Immature natural killer cell (primary cell): ENCODE data around the gene SERPING1. TPM values are rescaled to one million over a fixed set of nuclear protein-coding genes. Genes with fewer than 3 reads are reported as not detected.

Source experiments
- DNase-seq, 3 donors: peaks; one replicate each; pipeline ENCODE4 v3.0.0; 2022; ENCODE audit warnings: mixed read lengths in 1 of 3
- H3K27ac Mint-ChIP-seq, 6 donors: one replicate each; pipeline ENCODE4 v1.8.0; 2020; ENCODE audit warnings: mixed read lengths in 6 of 6, mild to moderate bottlenecking in 5 of 6, inconsistent platforms in 4 of 6, moderate library complexity in 3 of 6
- H3K27me3 Mint-ChIP-seq, 3 donors: one replicate each; pipeline ENCODE4 v1.8.0; 2020 to 2021; ENCODE audit warnings: low read depth in 3 of 3, mild to moderate bottlenecking in 3 of 3, mixed read lengths in 3 of 3, moderate library complexity in 3 of 3, inconsistent platforms in 1 of 3
- H3K36me3 Mint-ChIP-seq, 3 donors: one replicate each; pipeline ENCODE4 v1.8.0; 2020; ENCODE audit warnings: mixed read lengths in 3 of 3, inconsistent platforms in 2 of 3, mild to moderate bottlenecking in 2 of 3
- H3K4me1 Mint-ChIP-seq, 2 donors: one replicate each; pipeline ENCODE4 v1.8.0; 2020; ENCODE audit warnings: inconsistent platforms in 2 of 2, mild to moderate bottlenecking in 2 of 2, mixed read lengths in 2 of 2, moderate library complexity in 1 of 2
- H3K4me3 Mint-ChIP-seq, 5 donors: one replicate each; pipeline ENCODE4 v1.8.0; 2020; ENCODE audit warnings: mild to moderate bottlenecking in 5 of 5, mixed read lengths in 5 of 5, inconsistent platforms in 3 of 5, moderate library complexity in 3 of 5
- H3K9me3 Mint-ChIP-seq, 6 donors: one replicate each; pipeline ENCODE4 v1.8.0; 2020; ENCODE audit warnings: mild to moderate bottlenecking in 6 of 6, mixed read lengths in 6 of 6, inconsistent platforms in 4 of 6, moderate library complexity in 3 of 6
- polyA plus RNA-seq, 3 donors: library from polyadenylated mRNA; unstranded; fragments of 300-500 nt; fragmentation: Illumina TruSeq; gene quantifications; one replicate each; pipeline ENCODE4 v1.2.3, GENCODE V29; 2021

SERPING1 gene
- polyA plus RNA-seq, 3 donors from 2014 or later: 0.71 TPM; not detected in 2

DNA sequence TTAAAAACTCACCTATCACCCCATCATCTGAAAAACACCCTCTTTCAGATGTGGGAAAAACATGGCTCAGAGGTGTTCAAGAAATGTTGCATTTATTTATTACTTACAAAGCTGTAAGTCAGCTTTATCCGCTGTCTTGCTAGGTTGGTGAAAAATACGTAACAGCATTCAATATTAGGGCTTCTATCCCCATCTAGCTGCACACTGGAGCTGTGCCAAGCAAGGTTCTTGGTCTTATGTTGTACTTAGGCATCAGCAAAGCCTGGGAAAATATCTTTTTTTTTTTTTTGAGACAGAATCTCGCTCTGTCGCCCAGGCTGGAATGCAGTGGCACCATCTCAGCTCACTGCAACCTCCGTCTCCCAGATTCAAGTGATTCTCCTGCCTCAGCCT lies 7.5 kb downstream of the SERPING1 start:
- Mint-ChIP-seq H3K4me1 (peaks cover 9 to 14% of the 10 kb centered on the region in 2 donors), H3K4me3 (no peak overlapping the region), H3K9me3 (peaks cover 0 to 1% (median 0%) of the 10 kb centered on the region in 6 donors), H3K27ac (no peak overlapping the region), H3K27me3 (peaks cover 2 to 6% (median 4%) of the 10 kb centered on the region in 3 donors), H3K36me3 (no peaks in the 10 kb centered on the region)
- DNase-seq: no peak

DNA sequence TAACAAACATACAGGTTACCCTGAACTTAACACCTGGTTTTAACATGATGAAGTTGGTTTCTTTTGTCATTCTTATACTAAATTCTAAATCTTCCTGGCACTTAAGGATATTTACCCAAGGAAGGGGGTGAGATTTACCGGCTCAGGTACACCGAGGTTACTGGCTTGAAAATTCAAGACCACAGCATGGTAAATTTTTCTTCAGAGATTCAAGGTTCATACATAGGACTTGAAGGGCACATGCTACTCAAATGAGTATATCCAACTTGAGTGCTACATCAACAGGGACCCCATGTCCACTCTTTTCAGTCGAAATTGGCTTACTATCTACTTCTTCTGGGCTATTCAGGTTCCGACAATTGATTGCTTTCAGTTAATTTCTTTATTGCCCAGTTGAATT lies 12.7 kb downstream of the SERPING1 start:
- Mint-ChIP-seq H3K4me3 (no peak overlapping the region), H3K27ac (no peak overlapping the region), H3K27me3 (peaks cover 0 to 17% (median 10%) of the 10 kb centered on the region in 3 donors), H3K9me3 (no peaks in the 10 kb centered on the region), H3K4me1 (peaks cover 0 to 3% of the 10 kb centered on the region in 2 donors), H3K36me3 (no peaks in the 10 kb centered on the region)
- DNase-seq: no peak

DNA sequence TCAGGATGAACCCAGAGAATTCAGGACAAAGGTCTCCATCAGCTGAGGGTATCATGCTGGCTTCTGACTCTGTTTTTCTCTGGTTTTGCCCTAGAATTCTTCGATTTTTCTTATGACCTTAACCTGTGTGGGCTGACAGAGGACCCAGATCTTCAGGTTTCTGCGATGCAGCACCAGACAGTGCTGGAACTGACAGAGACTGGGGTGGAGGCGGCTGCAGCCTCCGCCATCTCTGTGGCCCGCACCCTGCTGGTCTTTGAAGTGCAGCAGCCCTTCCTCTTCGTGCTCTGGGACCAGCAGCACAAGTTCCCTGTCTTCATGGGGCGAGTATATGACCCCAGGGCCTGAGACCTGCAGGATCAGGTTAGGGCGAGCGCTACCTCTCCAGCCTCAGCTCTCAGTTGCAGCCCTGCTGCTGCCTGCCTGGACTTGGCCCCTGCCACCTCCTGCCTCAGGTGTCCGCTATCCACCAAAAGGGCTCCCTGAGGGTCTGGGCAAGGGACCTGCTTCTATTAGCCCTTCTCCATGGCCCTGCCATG lies 16.8 kb downstream of the SERPING1 start:
- no peaks in the 10 kb centered on the region for H3K36me3 Mint-ChIP-seq
- H3K9me3 Mint-ChIP-seq: peaks cover 0 to 3% (median 2%) of the 10 kb centered on the region in 6 donors
- peaks cover 0 to 22% (median 10%) of the 10 kb centered on the region in 3 donors for H3K27me3 Mint-ChIP-seq
- no peak overlapping the region for H3K4me3 Mint-ChIP-seq
- H3K4me1 Mint-ChIP-seq: no peaks in the 10 kb centered on the region
- H3K27ac Mint-ChIP-seq: no peak overlapping the region
- no peak for DNase-seq

DNA sequence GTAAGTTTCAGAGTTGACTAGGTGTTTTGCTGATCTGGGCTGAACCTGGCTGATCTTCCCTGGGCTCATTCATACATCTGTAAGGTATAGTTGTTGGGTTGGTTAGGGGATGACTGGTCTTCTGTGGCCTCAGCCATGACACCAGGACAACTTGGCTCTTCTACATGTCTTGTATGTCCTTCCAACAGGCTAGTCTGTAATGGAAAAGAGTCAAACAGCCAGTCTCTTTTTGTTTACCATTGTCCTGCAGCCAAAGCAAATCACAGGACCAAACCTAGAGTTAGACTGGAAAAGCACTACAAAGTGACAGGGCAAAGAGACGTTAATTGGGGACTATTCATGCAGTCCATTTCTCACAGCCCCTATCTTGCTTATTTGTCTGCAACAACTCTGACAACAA lies 17.8 kb downstream of the SERPING1 start:
- H3K4me1 Mint-ChIP-seq: no peaks in the 10 kb centered on the region
- H3K36me3 Mint-ChIP-seq: no peaks in the 10 kb centered on the region
- DNase-seq: no peak
- no peak overlapping the region for H3K27ac Mint-ChIP-seq
- no peak overlapping the region for H3K4me3 Mint-ChIP-seq
- peaks cover 0 to 9% (median 3%) of the 10 kb centered on the region in 6 donors for H3K9me3 Mint-ChIP-seq
- peaks cover 0 to 22% (median 6%) of the 10 kb centered on the region in 3 donors for H3K27me3 Mint-ChIP-seq

DNA sequence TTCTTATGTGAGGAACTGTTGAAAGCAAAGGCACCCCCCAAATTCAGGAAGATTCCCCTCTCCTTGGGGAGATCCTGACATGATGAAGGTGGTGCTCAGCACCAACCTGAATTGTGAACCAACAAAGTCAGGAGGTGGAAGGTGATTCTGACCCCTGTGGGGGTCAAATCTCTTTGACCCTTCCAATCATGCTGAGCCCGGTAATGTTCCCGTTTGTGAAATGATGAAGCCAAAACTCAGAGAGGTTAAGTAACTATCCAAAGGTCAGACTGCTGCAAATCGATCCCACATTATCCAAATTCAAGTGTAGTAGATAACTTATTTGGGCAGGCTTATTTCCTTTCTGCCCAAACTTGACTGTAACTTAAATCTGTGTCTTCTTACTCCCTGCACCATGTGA lies 19.1 kb downstream of the SERPING1 start:
- H3K4me3 Mint-ChIP-seq: no peak overlapping the region
- H3K4me1 Mint-ChIP-seq: no peaks in the 10 kb centered on the region
- DNase-seq: no peak
- H3K27me3 Mint-ChIP-seq: peaks cover 0 to 22% (median 6%) of the 10 kb centered on the region in 3 donors
- peaks cover 0 to 9% (median 3%) of the 10 kb centered on the region in 6 donors for H3K9me3 Mint-ChIP-seq
- no peak overlapping the region for H3K27ac Mint-ChIP-seq
- H3K36me3 Mint-ChIP-seq: no peaks in the 10 kb centered on the region

DNA sequence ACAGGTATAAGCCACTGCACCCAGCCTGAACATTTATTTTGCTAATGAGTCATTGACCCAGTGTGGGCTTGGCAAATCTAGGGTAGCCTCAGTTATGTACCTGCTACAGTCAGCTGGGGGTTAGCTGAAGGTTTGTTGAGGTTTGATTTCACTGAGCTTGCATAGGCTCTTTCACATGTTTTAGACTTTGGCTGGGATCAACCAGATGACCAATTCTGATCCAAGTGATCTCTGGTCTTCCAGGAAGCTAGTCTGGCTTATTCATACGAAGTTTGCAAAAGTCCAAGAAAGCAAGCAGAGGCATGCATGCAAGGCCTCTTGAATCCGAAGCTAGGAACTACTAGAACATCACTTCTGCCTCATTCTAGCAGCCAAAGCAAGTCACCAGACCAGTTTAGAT lies 21.0 kb downstream of the SERPING1 start:
- no peak for DNase-seq
- Mint-ChIP-seq H3K27ac (no peak overlapping the region), H3K27me3 (peaks cover 0 to 17% (median 6%) of the 10 kb centered on the region in 3 donors), H3K4me3 (no peak overlapping the region), H3K9me3 (peaks cover 0 to 9% (median 3%) of the 10 kb centered on the region in 6 donors), H3K36me3 (no peaks in the 10 kb centered on the region), H3K4me1 (no peaks in the 10 kb centered on the region)

DNA sequence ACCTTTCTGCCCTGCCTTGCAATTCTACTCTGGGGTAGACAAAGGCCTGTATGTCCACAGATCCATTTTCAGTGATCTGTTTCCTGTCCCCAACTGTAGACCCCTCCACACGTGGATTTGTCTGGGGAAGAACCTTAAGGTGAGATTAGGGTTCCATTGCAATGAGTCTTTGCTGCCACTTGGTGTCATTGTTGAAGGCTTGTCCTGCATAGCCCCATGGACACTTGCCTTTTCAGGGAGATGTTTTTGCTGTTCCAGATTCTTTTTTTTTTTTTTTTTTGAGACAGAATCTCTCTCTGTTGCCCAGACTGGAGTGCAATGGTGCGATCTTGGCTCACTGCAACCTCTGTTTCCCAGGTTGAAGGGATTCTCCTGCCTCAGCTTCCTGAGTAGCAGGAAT lies 21.8 kb downstream of the SERPING1 start:
- DNase-seq: no peak
- Mint-ChIP-seq H3K36me3 (no peaks in the 10 kb centered on the region), H3K4me1 (no peaks in the 10 kb centered on the region), H3K27me3 (peaks cover 0 to 12% (median 5%) of the 10 kb centered on the region in 3 donors), H3K4me3 (no peak overlapping the region), H3K27ac (no peak overlapping the region), H3K9me3 (peaks cover 0 to 9% (median 3%) of the 10 kb centered on the region in 6 donors)

DNA sequence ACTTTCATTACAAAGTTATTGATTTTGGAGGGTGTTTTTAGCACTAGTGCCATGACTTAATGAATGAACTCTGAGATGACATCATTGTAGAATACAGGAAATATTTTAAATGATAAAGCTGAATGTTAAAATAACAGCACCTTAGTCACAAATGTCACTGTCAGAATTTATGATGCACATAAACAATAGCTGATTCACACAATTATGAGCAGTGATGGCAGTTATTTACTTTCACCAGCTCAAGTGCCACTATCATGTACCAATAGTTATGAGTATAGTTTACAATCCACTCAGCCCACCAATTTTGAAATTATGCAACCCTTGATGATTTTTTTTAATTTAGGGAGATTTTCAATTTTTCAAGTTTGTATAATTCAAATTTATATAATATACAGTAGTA lies 23.0 kb downstream of the SERPING1 start:
- H3K27me3 Mint-ChIP-seq: peaks cover 0 to 12% (median 2%) of the 10 kb centered on the region in 3 donors
- no peak overlapping the region for H3K4me3 Mint-ChIP-seq
- H3K4me1 Mint-ChIP-seq: no peaks in the 10 kb centered on the region
- H3K9me3 Mint-ChIP-seq: peaks cover 0 to 9% (median 3%) of the 10 kb centered on the region in 6 donors
- H3K27ac Mint-ChIP-seq: no peak overlapping the region
- DNase-seq: no peak
- no peaks in the 10 kb centered on the region for H3K36me3 Mint-ChIP-seq

DNA sequence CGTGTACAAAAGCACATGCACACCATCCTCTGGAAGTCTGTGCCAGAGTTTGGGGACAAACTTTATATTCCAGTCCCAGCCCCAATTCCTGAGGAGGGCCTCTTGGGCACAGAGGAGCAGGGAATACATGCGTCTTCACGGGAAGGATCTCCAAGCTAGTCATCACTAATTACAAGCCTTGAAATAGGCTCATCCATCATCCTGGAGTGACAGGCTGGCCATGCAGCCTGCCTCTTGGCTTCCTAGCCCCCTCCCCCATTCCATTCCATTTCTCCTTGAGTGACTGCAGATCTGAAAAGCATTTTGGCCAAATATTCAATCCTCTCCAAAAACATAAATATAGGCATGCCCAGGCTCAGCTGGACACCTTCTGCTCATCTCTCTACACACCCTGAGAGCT lies 24.8 kb downstream of the SERPING1 start:
- H3K36me3 Mint-ChIP-seq: no peaks in the 10 kb centered on the region
- peak overlapping the region in 1 of 6 donors; percentile 38 for H3K27ac Mint-ChIP-seq
- H3K4me3 Mint-ChIP-seq: no peak overlapping the region
- no peaks in the 10 kb centered on the region for H3K4me1 Mint-ChIP-seq
- no peak for DNase-seq
- peaks cover 0 to 5% (median 2%) of the 10 kb centered on the region in 3 donors for H3K27me3 Mint-ChIP-seq
- H3K9me3 Mint-ChIP-seq: peaks cover 0 to 9% (median 2%) of the 10 kb centered on the region in 6 donors

DNA sequence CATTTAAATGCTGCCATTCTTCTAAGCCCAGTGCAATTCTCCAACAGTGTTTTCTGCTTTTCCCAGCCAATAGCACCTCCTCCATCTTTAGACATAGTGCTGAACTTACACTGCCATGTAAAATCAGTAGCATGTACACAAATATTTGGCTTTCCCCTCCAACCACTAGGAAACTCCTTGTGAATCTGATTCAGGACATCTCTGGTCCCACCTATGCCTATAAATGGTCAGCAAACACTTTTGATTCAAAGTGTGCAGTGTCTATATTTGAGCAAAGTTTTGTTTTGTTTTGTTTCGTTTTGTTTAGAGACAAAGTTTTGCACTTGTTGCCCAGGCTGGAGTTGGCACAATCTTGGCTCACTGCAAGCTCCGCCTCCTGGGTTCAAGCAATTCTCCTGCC lies 27.4 kb downstream of the SERPING1 start:
- peaks cover 0 to 1% (median 0%) of the 10 kb centered on the region in 6 donors for H3K9me3 Mint-ChIP-seq
- DNase-seq: no peak
- H3K4me1 Mint-ChIP-seq: no peaks in the 10 kb centered on the region
- H3K27me3 Mint-ChIP-seq: peaks cover 2 to 5% (median 3%) of the 10 kb centered on the region in 3 donors
- H3K36me3 Mint-ChIP-seq: no peaks in the 10 kb centered on the region
- H3K4me3 Mint-ChIP-seq: no peak overlapping the region
- H3K27ac Mint-ChIP-seq: no peak overlapping the region

DNA sequence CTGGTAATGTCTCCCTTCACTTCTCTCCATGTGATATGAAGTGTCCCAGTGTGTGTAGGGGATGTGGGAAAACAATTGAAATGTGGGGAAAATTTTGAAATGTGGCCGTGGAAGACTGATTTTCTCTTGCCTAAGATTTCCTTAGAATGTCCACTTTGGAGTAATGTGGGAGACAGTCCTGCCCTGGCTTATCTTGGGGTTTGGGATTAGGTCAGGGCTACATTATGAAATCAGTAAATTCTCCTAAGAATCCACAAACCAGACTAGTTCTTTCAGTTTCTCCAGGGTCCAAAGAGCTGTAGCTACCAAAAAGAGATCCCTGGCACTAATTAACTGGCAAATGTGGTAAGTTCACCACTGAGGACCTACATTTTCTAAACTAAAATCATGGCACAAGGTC lies 29.4 kb downstream of the SERPING1 start:
- Mint-ChIP-seq H3K4me1 (no peaks in the 10 kb centered on the region), H3K36me3 (no peaks in the 10 kb centered on the region)
- DNase-seq: no peak

DNA sequence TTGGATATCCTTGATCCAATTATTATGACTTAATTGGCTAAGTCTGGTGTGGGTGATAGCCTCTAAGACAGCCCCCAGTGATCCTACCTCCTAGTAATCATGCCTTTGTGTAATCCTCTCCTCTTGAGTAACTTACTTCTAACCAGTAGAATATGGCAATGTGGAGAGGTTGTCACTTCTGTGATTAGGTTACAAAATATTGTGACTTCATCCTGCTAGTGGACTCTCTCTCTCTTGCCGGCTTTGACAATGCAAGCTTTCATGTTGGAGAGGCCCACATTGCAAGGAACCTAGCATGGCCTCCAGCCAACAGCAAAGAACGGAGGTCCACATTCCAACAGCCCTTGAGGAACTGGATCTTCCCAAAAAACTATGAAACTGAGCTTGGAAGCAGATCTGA lies 32.7 kb downstream of the SERPING1 start:
- no peaks in the 10 kb centered on the region for H3K9me3 Mint-ChIP-seq
- H3K27me3 Mint-ChIP-seq: peaks cover 5 to 11% (median 8%) of the 10 kb centered on the region in 3 donors
- H3K4me1 Mint-ChIP-seq: no peaks in the 10 kb centered on the region
- H3K4me3 Mint-ChIP-seq: no peak overlapping the region
- no peak overlapping the region for H3K27ac Mint-ChIP-seq
- H3K36me3 Mint-ChIP-seq: no peaks in the 10 kb centered on the region
- DNase-seq: no peak

More for the DNA sequence above, 29.4 kb downstream of the SERPING1 start:
- H3K27me3 Mint-ChIP-seq: peaks cover 5 to 11% (median 5%) of the 10 kb centered on the region in 3 donors
- H3K9me3 Mint-ChIP-seq: no peaks in the 10 kb centered on the region
- no peak overlapping the region for H3K27ac Mint-ChIP-seq
- no peak overlapping the region for H3K4me3 Mint-ChIP-seq

DNA sequence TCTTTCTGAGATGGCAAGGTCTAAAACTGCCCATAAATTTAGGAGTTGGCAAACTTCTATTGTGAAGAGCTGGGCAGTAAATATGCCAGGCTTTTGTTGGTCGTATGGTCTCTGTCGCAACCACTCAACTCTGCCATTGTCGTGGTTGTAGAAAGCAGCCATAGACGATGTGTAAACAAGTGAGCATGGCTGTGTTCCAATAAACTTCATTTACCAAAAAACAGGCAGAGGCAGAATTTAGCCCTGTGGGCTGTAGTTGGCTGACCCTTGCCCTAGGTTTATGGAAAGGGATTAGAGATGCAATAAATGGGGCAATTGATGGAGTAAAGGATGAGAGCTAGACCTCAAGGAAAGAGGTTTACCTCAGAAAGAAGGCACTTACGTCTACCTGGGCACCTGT lies 34.6 kb downstream of the SERPING1 start:
- H3K27me3 Mint-ChIP-seq: peaks cover 5 to 14% (median 8%) of the 10 kb centered on the region in 3 donors
- no peak for DNase-seq

DNA sequence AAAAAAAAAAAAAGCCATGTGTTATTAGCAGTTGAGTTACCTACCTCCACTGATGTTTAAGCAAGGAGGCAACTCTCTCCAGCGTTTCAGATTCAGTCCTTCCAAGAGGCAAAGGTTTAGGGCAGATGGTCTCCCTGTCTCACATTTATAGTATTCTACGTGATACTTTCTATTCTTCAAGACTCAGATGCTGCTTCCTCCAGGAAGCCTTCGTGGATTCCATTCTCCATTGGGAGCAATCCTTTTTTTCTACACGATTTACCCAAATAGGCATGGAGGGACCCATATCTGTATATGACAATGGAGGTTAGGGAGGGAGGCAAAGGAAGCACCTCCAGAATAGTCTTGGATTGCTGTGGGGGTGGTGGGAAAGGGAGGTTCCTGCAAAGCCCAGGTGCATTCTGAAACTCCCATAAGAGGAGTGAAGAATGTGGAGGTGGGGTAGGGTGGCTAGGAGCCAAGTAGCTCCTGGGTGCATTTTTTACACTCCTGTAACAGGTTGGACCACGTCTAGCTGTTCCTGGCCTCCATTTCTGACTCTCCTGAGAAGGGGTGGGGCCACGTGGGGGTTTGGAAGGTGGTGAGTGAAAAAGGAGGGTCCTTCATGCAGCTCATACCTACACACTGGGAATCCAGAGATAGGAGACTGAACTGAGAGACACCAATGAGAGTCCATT lies 36.0 kb downstream of the SERPING1 start:
- H3K27me3 Mint-ChIP-seq: peaks cover 10 to 20% (median 12%) of the 10 kb centered on the region in 3 donors
- H3K27ac Mint-ChIP-seq: no peak overlapping the region
- no peak overlapping the region for H3K4me3 Mint-ChIP-seq
- peaks cover 10% of the 10 kb centered on the region in 2 donors for H3K4me1 Mint-ChIP-seq
- DNase-seq: no peak
- H3K9me3 Mint-ChIP-seq: no peaks in the 10 kb centered on the region
- H3K36me3 Mint-ChIP-seq: no peaks in the 10 kb centered on the region

More for the DNA sequence above, 34.6 kb downstream of the SERPING1 start:
- Mint-ChIP-seq H3K9me3 (no peaks in the 10 kb centered on the region), H3K27ac (no peak overlapping the region), H3K4me1 (no peaks in the 10 kb centered on the region), H3K36me3 (no peaks in the 10 kb centered on the region), H3K4me3 (no peak overlapping the region)
